GM12878 (cell line): ENCODE measurements around the gene TEPSIN. TPM values are rescaled to one million over a fixed set of nuclear protein-coding genes. Genes with fewer than 3 reads are reported as not detected.
A peak's percentile ranks its signal among the peaks of the same experiment; 100 is the strongest.

ENCODE experiments used
- ATAC-seq: fragments of 200-7000 bp; cut with Tn5 transposase; 3 replicates; pipeline ENCODE4 v1.9.1; 2020; ENCODE audit warnings: mild to moderate bottlenecking, moderate library complexity
- BruUV-seq: library from RNA; stranded (reverse); fragments of 400-500 nt; replicated peaks from 2 replicates; lab custom pipeline; 2021; lab: Mats Ljungman, UMichigan
- CTCF ChIA-PET: fragments of 300-600 bp; sonication (Branson Sonifier 250); formaldehyde crosslinking; extraction: SDS; loops from one replicate; lab custom pipeline; 2021; ENCODE audit warnings: inconsistent platforms; lab: Yijun Ruan, JAX
- POLR2A ChIA-PET: fragments of 350-600 bp; formaldehyde crosslinking; extraction: SDS; loops from one replicate; lab custom pipeline; 2021; ENCODE audit warnings: inconsistent platforms; lab: Charles Lee
- RAD21 ChIA-PET: fragments of 300-600 bp; sonication (Branson Sonifier 250); formaldehyde crosslinking; loops from one replicate; lab custom pipeline; 2023; ENCODE audit warnings: antibody characterized with exemption; ENCODE audit not compliant: unreplicated experiment; lab: Charles Lee
- SMC1A ChIA-PET: fragments of 300-600 bp; sonication (Branson Sonifier 250); formaldehyde crosslinking; loops from one replicate; lab custom pipeline; 2023; ENCODE audit not compliant: unreplicated experiment, uncharacterized antibody; lab: Charles Lee
- DNase-seq: peaks from one replicate; pipeline ENCODE4 v3.0.0-alpha.2; 2011; ENCODE audit warnings: low read depth, low spot score
- FAIRE-seq: peaks from 3 replicates; lab custom pipeline; 2011; peaks lifted over from hg19 to GRCh38; lab: Jason Lieb, UNC
- H2AFZ ChIP-seq: 2 replicates; pipeline ENCODE4 v1.6.0; 2011; ENCODE audit warnings: low read depth, low read length, control low read depth; ENCODE audit not compliant: control insufficient read depth
- H3K27ac ChIP-seq: 2 replicates; pipeline ENCODE4 v1.5.1; 2011; ENCODE audit warnings: control low read depth; ENCODE audit not compliant: control insufficient read depth, insufficient read depth
- H3K27me3 ChIP-seq, 2 experiments: replicated peaks in 1 of 2; 2 replicates each; pipeline versions ENCODE4 v1.6.0 to v1.6.1; 2011; ENCODE audit warnings: low read length in 1 of 2; ENCODE audit not compliant: control insufficient read depth in 2 of 2, insufficient read depth in 2 of 2
- H3K36me3 ChIP-seq, 2 experiments: 2 replicates each; pipeline ENCODE4 v1.5.1; 2011; ENCODE audit warnings: low read length in 1 of 2; ENCODE audit not compliant: control insufficient read depth in 2 of 2, insufficient read depth in 2 of 2
- H3K4me1 ChIP-seq: 2 replicates; pipeline ENCODE4 v1.6.1; 2011; ENCODE audit warnings: mild to moderate bottlenecking, low read length, moderate library complexity, mixed read lengths; ENCODE audit not compliant: control insufficient read depth, insufficient read depth
- H3K4me2 ChIP-seq: 2 replicates; pipeline ENCODE4 v1.6.0; 2011; ENCODE audit warnings: control low read depth; ENCODE audit not compliant: control insufficient read depth, insufficient read depth
- H3K4me3 ChIP-seq: fragments of 200-600 bp; sonication (generic); 2 replicates; pipeline ENCODE4 v1.5.1; 2016
- H3K79me2 ChIP-seq: 2 replicates; pipeline ENCODE4 v1.6.0; 2011; ENCODE audit warnings: low read length; ENCODE audit not compliant: control insufficient read depth, insufficient read depth
- H3K9ac ChIP-seq: 2 replicates; pipeline ENCODE4 v1.8.0; 2011; ENCODE audit warnings: low read length, control low read depth, mixed read lengths; ENCODE audit not compliant: control insufficient read depth, insufficient read depth
- H3K9me3 ChIP-seq: replicated peaks from 3 replicates; pipeline ENCODE4 v1.5.1; 2011; ENCODE audit warnings: mild to moderate bottlenecking, low read length; ENCODE audit not compliant: control insufficient read depth, insufficient read depth
- H4K20me1 ChIP-seq: 2 replicates; pipeline ENCODE4 v1.6.0; 2011; ENCODE audit not compliant: control insufficient read depth, insufficient read depth
- IKZF2 ChIP-seq, 2 experiments: fragments of 450-650 bp; IDR thresholded peaks; 2 replicates each; pipeline ENCODE4 v1.6.1; 2017; ENCODE audit warnings: mild to moderate bottlenecking in 2 of 2, moderate library complexity in 2 of 2
- MXI1 ChIP-seq: fragments of 150-350 bp; IDR thresholded peaks from 2 replicates; pipeline ENCODE4 v1.6.1; 2011; ENCODE audit warnings: low read depth, mild to moderate bottlenecking, inconsistent platforms, low read length, improper control_type of control experiment
- MYC ChIP-seq: IDR thresholded peaks from 2 replicates; pipeline ENCODE4 v1.6.1; 2011; ENCODE audit warnings: mild to moderate bottlenecking, low read length, moderate library complexity, inconsistent platforms; ENCODE audit not compliant: insufficient read depth, insufficient replicate concordance, insufficient read length, severe bottlenecking
- SIN3A ChIP-seq: IDR thresholded peaks from 2 replicates; pipeline ENCODE4 v1.6.1; 2012; ENCODE audit warnings: low read depth, low read length, improper control_type of control experiment
- TCF3 ChIP-seq: IDR thresholded peaks from 2 replicates; pipeline ENCODE4 v1.6.1; 2012; ENCODE audit warnings: low read depth, mild to moderate bottlenecking, low read length, borderline replicate concordance; ENCODE audit not compliant: insufficient read depth
- YBX1 ChIP-seq: fragments of 450-650 bp; IDR thresholded peaks from 2 replicates; pipeline ENCODE4 v1.6.1; 2016; ENCODE audit warnings: antibody characterized with exemption
- WGBS: methylation state at CpG from one replicate; pipeline ENCODE4 v1.1.6; 2016; ENCODE audit warnings: low lambda C conversion rate; ENCODE audit not compliant: insufficient replicate concordance, insufficient coverage; ENCODE audit errors: missing lambda C conversion rate; 5-methylcytosine and 5-hydroxymethylcytosine counted together
- in situ Hi-C: fragments of 300-500 bp; cut with MboI; formaldehyde crosslinking; loops from 9 replicates; pipeline ENCODE4 v1.14.3; 2018; ENCODE audit warnings: mixed read lengths
- intact Hi-C: fragments of 100-400 bp; cut with micrococcal nuclease; formaldehyde crosslinking; loops from one replicate; pipeline ENCODE4 v1.14.2; 2022; ENCODE audit not compliant: unreplicated experiment
- polyA plus RNA-seq, 11 experiments: library from polyadenylated mRNA; depleted of rRNA in 4 of 11; unstranded in 6 of 11; stranded (reverse) in 5 of 11; fragments of >200 nt; fragmentation: Nextera tagmentation in 4 of 11; fragmentation: Illumina TruSeq in 1 of 11; extraction: Ambion mirVana in 4 of 11; extraction: Trizol in 1 of 11; gene quantifications; 1 replicate in 1 of 11; 2 replicates in 10 of 11; pipeline versions ENCODE4 v1.2.1 to v1.2.3, GENCODE V29; 2011 to 2016; ENCODE audit warnings: inconsistent platforms in 2 of 11, missing spikeins in 2 of 11, low read depth in 1 of 11
- total RNA-seq, 4 experiments: library from RNA; depleted of rRNA in 3 of 4; stranded (reverse); fragments of >200 nt in 3 of 4; fragmentation: Illumina TruSeq in 1 of 4; extraction: Trizol in 1 of 4; gene quantifications; 2 replicates each; pipeline versions ENCODE4 v1.2.1 to v1.2.3, GENCODE V29; 2013 to 2021
- TF ChIP-seq, protein P1 (sequence below): fragments of 450-650 bp; IDR thresholded peaks from 2 replicates; pipeline ENCODE4 v1.6.1; 2017; ENCODE audit warnings: borderline replicate concordance
- TF ChIP-seq, protein P2 (sequence below): IDR thresholded peaks from 2 replicates; pipeline ENCODE4 v1.6.1; 2012; ENCODE audit warnings: low read depth, low read length, improper control_type of control experiment

TEPSIN gene
- total and polyA plus RNA-seq, 10 of the 15 experiments (the other 5 are each of a cell fraction or from before 2014, with no cell fraction given), result 0.87 to 36.7 (median 5.3) TPM

DNA sequence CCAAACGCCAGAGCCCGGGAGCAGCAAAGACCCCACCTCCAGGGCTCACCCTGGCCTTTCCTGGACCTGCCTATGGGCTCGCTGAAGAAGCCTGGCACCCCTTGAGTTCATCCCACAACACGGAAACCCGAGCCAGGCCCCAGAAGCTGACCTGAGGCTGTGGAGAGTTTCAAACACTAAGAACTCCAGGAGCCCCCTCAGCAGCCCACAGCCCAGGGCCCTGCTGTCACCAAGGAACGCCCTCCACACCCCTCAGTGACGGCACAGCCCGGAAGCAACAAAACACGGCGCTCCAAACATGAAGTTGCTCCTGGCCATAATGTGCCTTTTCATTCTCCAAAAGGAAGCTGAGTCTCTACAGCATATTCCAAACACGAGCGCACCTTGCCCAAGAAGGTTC is 47.0 kb upstream of the TEPSIN start:
- Histone ChIP-seq H4K20me1 (no peaks in the 10 kb centered on the region), H3K4me1 (peaks cover 3% of the 10 kb centered on the region; the same call in 1 of the 2 replicates)
- TF ChIP-seq MXI1 (no peak), YBX1 (no peak), IKZF2 (IDR thresholded peaks at IDR 0.05) (no peak), TCF3 (no peak), SIN3A (no peak), MYC (no peak)
- TF ChIP-seq, protein P1, sequence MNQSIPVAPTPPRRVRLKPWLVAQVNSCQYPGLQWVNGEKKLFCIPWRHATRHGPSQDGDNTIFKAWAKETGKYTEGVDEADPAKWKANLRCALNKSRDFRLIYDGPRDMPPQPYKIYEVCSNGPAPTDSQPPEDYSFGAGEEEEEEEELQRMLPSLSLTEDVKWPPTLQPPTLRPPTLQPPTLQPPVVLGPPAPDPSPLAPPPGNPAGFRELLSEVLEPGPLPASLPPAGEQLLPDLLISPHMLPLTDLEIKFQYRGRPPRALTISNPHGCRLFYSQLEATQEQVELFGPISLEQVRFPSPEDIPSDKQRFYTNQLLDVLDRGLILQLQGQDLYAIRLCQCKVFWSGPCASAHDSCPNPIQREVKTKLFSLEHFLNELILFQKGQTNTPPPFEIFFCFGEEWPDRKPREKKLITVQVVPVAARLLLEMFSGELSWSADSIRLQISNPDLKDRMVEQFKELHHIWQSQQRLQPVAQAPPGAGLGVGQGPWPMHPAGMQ, result no peak
- TF ChIP-seq, protein P2, sequence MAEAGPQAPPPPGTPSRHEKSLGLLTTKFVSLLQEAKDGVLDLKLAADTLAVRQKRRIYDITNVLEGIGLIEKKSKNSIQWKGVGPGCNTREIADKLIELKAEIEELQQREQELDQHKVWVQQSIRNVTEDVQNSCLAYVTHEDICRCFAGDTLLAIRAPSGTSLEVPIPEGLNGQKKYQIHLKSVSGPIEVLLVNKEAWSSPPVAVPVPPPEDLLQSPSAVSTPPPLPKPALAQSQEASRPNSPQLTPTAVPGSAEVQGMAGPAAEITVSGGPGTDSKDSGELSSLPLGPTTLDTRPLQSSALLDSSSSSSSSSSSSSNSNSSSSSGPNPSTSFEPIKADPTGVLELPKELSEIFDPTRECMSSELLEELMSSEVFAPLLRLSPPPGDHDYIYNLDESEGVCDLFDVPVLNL, result no peak
- TF ChIP-seq, all 136 proteins: peak for 0
- ChIA-PET CTCF (interaction anchor here (0.6 to 2.1 kb wide), 2 partner anchors 40 to 199 kb away, joined by 3 to 6 read pairs; no protein-coding TSS in a partner anchor), RAD21 (no interaction called here), SMC1A (interaction anchor here (1.8 kb wide), 1 partner anchor 9 kb away, joined by 4 read pairs; the partner anchor contains the start of gene SLC38A10), POLR2A (interaction anchor here (1.8 to 1.9 kb wide), 2 partner anchors 10 to 232 kb away, joined by 6 to 7 read pairs; partner anchors contain the start of gene SLC38A10)
- DNase-seq (no peak), ATAC-seq (no peak; the same call in 2 of the 3 replicates), FAIRE-seq (no peak)
- in situ Hi-C loops (no loop called here), intact Hi-C loops (no loop called here)
- Histone ChIP-seq H3K36me3 (peaks cover 3 to 11% of the 10 kb centered on the region in 2 experiments), H2AFZ (peak overlapping the region; percentile 85), H3K4me2 (peak overlapping the region; percentile 89), H3K4me3 (peak overlapping the region; percentile 84; the same call in 1 of the 2 replicates), H3K27ac (peak overlapping the region; percentile 88), H3K79me2 (peaks cover 16% of the 10 kb centered on the region), H3K9me3 (no peaks in the 10 kb centered on the region), H3K27me3 (no peaks in the 10 kb centered on the region), H3K9ac (peak overlapping the region; percentile 84)
- WGBS, result 75% methylated on average over 12 of the region's 12 CpGs
- no TSS peak for BruUV-seq
